Fibroblast of the conjunctiva (primary cell): ENCODE measurements around the gene ACADVL.
A peak's percentile ranks its signal among the peaks of the same experiment; 100 is the strongest.

Experiments
- DNase-seq: peaks from one replicate; pipeline ENCODE4 v3.0.0-alpha.2; 2010; ENCODE audit warnings: low read depth

Gene ACADVL

DNA sequence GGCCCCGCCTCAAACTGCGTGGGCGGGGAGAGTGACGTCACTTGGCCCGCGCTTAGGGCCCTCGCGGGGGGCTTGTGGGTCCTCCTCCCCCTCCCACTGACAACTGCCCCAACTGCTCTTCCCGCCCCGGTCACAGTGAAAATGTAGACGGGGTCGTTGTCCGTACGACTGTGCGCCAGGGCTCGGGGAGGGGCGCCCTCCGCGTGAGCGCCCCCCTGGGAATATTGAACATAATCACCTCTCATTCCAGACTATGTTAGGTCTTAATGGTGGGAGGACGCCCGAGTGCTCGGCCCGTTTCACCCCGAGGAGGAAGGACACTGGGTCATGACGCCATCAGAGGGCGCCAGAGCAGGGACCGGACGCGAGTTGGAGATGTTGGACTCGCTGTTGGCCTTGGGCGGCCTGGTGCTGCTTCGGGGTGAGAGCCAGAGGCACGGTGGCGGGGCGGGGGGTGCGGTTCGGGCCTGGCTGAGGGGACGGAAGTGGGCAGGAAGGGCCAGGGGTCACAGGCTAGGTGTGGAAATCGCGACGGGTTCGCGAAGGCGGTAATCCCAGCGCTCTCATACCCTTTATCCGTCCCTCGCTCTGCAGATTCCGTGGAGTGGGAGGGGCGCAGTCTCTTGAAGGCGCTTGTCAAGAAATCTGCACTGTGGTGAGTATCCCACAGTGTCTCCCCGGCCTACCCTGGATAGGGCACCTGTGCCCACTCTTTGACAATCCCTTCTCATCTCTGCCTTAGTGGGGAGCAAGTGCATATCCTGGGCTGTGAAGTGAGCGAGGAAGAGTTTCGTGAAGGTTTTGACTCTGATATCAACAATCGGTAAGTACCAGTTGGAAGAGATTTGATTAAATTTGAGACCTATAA lies 32.7 kb downstream of the ACADVL start, which contains the start of gene ELP5:
ELP5 (plus strand) TSS at position 40 of the 868 bp plus-strand sequence; CDS start at position 376, 336 bp downstream.
- peak; percentile 90 for DNase-seq

DNA sequence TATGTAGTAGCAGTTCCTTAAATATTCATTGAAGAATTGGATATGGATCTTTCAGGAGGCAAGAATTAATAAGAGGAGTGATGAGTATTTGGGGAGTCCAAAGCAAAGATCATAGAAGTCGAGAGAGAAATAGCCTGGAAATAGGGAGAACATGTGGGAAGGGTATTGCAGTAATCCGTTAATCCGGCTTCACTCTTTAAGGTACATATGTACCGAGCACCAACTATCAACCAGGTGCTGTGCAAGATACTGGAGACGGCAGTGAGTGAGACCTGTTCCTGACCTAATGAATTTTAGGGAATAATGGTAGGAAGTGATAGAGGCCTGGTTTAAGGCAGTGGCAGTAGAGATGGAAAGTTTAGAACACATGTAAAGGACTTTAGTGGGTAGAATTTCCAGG lies 33.3 kb downstream of the ACADVL start:
- no peak for DNase-seq

DNA sequence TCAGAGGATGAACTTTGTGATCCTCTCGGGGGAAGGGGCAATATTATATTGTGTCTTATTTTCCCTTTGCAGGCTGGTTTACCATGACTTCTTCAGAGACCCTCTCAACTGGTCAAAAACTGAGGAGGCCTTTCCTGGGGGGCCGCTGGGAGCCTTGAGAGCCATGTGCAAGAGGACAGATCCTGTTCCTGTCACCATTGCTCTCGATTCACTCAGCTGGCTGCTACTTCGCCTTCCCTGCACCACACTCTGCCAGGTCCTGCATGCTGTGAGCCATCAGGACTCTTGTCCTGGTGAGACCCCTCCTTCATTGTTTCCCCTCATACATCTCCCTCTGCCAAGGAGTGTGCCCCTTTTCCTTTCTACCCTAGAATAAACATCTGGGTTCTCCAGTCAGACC lies 34.8 kb downstream of the ACADVL start:
- no peak for DNase-seq

DNA sequence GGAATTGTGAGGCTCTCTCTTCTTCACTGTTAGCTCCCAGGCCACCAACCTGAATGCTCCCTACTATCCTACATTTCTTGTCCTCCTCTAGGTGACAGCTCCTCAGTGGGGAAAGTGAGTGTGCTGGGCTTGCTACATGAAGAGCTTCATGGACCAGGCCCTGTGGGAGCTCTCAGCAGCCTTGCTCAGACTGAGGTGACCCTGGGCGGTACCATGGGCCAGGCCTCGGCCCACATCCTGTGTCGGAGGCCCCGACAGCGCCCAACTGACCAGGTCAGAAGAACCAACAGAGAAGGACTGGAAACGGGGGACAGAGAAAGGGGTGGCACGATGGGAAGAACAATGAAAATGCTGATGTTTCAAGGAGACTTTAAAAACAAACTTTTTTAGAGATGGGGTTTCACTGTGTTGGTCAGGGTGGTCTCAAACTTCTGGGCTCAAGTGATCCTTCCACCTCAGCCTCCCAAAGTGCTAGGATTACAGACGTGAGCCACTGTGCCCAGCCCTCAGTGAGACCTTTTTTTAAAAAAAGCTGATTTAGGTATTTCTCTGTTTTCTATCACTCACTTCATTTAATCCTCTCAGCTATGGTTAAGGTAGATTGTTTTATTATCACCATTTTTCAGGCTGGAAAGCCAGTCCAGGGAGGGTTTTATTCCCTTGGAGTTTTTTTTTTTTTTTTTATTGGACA lies 37.2 kb downstream of the ACADVL start:
- no peak for DNase-seq

DNA sequence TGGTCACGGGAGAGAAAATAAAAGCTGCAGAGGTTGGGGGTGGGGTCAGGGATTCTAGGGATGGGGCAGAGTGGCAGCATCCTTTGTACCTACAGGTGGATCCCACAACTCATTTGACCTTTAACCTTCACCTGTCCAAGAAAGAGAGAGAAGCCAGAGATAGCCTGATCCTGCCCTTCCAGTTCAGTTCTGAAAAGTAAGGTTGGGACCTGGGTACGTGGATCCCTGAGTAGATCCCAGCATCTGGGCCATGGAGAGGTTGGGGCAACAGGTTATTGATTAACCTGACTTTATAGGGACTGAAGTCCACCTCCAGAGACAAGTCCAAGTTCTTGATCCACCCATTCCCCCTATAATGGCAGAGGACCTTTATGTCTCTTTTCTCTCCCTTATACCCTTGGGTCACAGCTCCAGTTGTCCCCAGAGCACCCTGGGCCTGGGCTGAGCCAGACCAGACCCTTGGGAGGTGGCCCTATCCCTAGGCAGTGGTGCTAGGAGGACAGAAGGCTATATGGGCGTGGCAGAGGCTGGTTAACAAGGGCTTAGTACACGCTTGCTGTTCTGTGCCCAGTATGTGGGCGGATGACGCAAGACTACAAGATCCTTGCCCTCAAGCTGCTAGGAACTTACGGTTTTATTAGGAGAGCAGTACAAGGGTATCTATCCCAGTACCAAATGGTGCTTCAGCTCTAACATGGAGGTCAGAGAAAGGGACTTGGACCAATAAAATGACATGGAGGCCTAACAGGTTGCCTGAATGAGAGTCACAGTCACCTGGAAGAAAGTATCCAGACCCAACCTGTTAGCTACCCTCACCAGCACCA lies 39.2 kb downstream of the ACADVL start:
- peak; percentile 60 for DNase-seq

DNA sequence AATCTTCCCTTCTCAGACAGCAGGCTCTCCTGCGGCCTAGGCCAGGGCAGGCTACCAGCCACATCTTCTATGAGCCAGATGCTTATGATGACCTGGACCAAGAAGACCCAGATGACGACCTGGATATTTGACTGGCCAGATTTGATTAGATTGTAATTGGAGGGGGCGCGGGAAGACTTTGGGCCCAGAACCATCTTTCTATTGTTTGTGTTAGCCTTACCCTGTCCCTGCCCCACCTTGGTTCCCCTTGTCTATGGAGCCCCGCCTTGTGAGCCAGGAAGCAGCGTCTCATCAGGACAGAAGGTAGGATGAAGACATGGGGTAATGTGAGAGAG lies 39.8 kb downstream of the ACADVL start:
- DNase-seq, result no peak

DNA sequence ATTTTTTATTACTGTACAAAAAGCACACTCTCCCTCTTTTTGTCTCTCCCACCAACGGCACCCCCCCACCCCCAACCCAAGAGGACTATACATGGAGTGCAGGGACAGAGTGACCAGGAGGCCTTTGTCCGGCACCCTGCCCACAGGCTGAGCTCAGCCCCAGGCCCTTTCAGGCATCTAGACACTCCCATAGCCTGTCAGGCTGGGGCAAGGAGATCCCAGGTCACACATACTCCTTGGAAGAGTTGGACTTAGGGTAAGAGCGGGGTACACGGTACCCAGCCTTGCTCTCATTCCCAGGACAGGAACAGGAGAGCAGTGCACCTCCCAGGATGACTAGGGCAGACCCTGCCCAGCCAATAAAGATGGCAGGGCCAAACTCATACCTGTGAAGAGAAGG lies 40.4 kb downstream of the ACADVL start:
- no peak for DNase-seq

DNA sequence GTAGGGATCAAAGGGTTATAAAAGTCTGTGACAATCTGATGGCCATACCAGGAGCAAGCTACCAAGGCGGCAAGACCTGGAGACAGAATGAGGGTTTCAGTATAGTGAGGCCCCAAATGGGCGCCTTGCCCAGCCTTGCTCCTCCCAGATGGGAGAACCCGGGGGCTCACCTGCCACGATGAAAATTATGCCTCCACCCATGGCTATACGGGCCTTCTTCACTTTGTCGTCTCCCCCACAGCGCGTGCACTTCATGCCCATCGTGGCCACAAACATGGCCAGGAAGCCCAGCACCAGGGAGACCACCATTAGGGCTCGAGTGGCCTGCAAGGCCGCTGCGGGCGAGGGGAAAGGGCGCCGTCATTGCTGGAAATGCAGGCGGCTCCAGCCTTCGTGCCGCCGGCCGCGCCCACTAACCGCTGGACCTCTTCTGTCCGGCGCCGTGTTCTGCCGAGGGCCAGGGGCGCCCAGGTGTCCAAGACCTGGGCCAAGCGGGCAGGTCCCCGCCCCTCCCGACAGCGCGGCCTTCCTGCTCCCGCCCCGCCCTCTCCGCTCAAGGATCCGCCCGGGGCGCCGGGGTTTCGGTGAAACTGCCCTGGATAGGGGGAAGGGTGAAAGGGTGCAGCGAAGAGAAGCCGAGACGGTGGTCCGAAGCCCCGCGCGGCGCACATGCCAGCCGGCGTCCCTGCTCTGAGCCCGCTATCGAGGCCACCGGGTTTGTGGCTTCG lies 41.1 kb downstream of the ACADVL start:
- DNase-seq, result no peak

DNA sequence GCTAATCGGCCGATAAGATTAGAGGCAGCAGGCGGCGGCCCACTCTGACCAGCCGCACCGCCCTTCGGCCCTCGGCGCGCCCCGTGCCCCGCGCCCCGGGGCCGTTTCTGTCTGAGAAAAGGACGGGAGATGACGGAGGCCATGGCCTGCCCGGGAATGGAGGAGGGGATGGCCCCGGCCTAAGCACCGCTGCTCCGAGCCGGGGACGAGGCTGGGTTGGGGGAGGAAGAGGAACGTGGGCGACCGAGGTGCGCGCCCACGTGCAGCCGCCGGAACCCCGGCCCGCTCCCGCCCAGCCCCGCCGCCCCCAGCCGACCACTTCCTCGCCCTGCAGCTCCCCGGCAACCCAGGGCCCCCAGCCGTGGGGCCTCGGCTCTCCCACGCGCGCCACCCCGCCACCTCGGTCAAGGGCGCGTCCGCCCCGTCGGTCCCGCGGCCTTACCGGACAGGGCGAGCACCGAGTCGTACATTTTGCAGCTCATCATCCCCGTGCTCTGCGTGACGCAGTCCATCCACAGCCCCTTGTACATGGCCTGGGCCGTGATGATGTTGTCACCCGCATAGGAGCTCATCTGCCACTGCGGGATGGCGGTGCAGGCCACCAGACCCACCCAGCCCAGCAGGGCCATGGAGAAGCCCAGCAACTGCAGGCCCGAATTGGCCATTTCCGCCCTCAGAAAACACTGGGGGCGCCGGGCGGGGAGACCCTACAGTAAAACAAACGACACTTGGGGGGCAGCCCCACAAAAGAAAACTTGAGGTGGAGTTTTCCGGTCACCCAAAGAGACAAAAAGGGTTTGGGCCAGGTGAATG lies 41.8 kb downstream of the ACADVL start:
- no peak for DNase-seq

DNA sequence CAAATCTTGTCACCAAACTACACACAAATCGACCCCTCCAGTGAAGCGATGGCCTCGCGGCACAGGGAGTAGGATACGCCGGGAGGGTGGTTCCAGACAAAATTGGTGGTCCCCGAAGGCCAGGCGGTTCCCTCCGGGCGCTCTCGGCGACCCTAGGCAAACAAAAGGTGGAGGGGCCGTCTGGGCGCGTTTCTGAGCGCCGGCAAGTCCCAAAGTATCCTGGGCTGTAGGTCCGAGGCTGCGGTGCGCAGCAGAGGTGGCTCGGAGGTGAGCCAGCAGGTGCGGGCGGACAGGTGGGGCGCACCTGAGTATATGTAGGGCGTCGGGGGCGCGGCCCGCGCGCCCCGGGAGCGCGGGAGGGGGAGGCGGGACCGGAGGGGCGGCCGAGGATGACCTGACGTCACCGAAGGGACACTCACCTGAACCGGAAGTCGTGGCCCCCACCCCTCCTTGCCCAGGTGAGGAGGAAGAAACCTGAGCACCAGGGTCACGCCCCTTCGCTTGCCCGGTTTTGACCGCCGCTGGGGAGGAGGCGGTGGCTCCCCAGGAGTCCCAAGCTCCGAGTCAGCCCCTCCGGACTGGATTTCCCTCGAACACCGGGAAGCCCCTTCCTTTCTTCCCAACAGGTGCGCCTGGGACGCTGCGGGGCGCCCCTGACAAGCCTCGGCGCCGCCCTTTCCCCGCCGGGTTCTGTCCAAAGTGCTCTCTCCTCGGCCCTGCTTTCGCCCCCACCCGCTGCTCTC lies 42.6 kb downstream of the ACADVL start, which contains the start of gene CLDN7:
CLDN7 (minus strand) TSS at position 287 of the 743 bp plus-strand sequence. CDS start 435 bp downstream, outside the sequence.
- DNase-seq, result no peak

DNA sequence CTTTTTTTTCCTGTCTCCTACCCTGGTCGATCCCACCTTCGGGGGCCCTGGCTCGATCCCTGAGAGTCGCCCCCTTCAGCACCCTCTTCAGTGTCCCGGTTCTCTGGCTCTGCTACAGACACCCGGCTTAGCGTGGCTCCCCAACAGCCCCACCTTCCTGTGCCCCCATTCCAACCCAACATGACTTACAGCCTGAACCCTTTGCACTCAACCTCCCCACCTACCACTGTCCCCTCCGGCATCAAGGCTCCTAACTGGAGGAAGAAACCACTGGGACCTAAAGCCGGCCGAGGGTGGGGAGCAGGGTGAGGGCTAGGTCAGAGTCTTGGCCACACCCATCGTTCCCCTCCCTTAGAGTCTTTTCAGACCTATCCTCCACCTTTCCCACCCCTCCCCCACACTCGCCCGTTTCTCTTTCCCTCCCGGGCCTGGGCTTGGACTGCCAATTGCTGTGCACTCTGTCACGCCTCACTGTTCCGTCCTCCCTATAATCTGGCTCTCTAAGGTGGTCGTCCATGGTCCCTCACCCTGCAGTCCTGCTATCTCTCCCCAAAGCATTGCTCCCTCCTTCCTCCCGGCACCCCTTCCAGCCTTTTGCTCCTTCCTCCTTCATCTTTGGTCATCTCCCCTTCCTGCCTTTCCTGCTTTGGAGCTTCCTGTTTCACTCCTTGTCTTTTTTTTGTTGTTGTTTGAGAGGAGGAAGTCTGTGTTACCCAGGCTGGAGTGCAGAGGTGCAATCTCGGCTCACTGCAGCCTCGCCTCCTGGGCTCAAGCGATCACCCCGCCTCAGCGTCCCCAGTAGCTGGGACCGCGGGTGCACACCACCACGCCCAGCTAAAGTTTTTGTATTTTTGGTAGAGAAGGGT lies 43.4 kb downstream of the ACADVL start:
- no peak for DNase-seq

DNA sequence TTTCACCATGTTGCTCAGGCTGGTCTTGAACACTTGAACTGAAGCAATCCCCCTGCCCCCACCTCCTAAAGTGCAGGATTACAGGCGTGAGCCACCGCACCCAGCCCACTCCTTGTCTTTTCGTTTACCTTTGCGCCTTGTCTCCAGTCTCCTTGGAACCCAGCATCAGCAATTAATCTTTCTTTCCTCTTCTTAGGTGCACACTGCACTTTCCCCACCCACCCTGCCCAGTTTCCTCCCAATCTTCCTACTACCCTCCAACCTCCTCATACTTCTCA lies 44.0 kb downstream of the ACADVL start:
- no peak for DNase-seq

DNA sequence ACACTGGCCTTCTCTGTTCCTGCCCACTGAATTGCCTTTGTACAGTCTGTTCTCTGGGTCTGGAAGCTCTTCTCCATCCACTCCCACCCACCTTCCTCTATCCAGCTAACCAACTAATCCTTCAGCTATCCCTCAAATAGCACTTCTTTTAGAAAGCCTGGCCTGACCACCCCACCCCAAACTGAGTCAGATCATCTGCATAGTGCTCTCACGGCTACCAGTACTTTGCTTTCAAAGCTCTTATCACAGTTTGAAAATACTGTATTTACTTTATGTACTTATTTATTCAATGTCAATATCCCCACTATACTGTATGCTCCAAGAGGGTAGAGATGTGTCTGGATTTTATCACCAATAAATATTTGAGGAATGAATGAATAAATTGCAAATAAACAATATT lies 47.0 kb downstream of the ACADVL start:
- no peak for DNase-seq
